Stimulated activated CD4-positive, alpha-beta T cell treated with anti-CD3 and anti-CD28 coated beads, Interleukin-4, amount 100 ng/mL, for 48 hours (primary cell): ENCODE data around the gene FRMD3.

ENCODE experiments used
- DNase-seq, 2 donors: peaks; one replicate each; pipeline ENCODE4 v3.0.0-alpha.2; 2020; ENCODE audit warnings: low read depth in 2 of 2

Gene FRMD3

GRCh38 chr9:83473488-83473971 is 64.7 kb downstream of the FRMD3 start:
- no peak for DNase-seq

GRCh38 chr9:83472764-83473163 is 65.4 kb downstream of the FRMD3 start:
- no peak for DNase-seq

- DNase-seq, result no peak
Measured at GRCh38 chr9:83472221-83472665, 66.0 kb downstream of the FRMD3 start.

GRCh38 chr9:83471241-83471640 is 67.0 kb downstream of the FRMD3 start:
- DNase-seq, result no peak

- no peak for DNase-seq
Measured at GRCh38 chr9:83469722-83470121, 68.5 kb downstream of the FRMD3 start.

- no peak for DNase-seq
Measured at GRCh38 chr9:83468821-83469220, 69.4 kb downstream of the FRMD3 start.

GRCh38 chr9:83466877-83467276 is 71.3 kb downstream of the FRMD3 start:
- no peak for DNase-seq

GRCh38 chr9:83466351-83466750 is 71.8 kb downstream of the FRMD3 start:
- DNase-seq, result no peak

- no peak for DNase-seq
Measured at GRCh38 chr9:83459830-83460229, 78.4 kb downstream of the FRMD3 start.

- no peak for DNase-seq
Measured at GRCh38 chr9:83458530-83458929, 79.7 kb downstream of the FRMD3 start.

GRCh38 chr9:83457005-83457404 is 81.2 kb downstream of the FRMD3 start:
- DNase-seq, result no peak

GRCh38 chr9:83456226-83456625 is 82.0 kb downstream of the FRMD3 start:
- DNase-seq, result no peak

- no peak for DNase-seq
Measured at GRCh38 chr9:83454076-83454475, 84.1 kb downstream of the FRMD3 start.

- DNase-seq, result no peak
Measured at GRCh38 chr9:83451308-83451707, 86.9 kb downstream of the FRMD3 start.

GRCh38 chr9:83449983-83450382 is 88.2 kb downstream of the FRMD3 start:
- no peak for DNase-seq

GRCh38 chr9:83449166-83449565 is 89.0 kb downstream of the FRMD3 start:
- DNase-seq, result no peak

GRCh38 chr9:83448626-83449025 is 89.6 kb downstream of the FRMD3 start:
- DNase-seq, result no peak

GRCh38 chr9:83447351-83447750 is 90.8 kb downstream of the FRMD3 start:
- DNase-seq, result no peak

- DNase-seq, result no peak
Measured at GRCh38 chr9:83445703-83446265, 92.4 kb downstream of the FRMD3 start.

GRCh38 chr9:83444110-83444509 is 94.1 kb downstream of the FRMD3 start:
- no peak for DNase-seq

GRCh38 chr9:83441390-83441789 is 96.8 kb downstream of the FRMD3 start:
- no peak for DNase-seq

- DNase-seq, result no peak
Measured at GRCh38 chr9:83440641-83441040, 97.6 kb downstream of the FRMD3 start.

- DNase-seq, result no peak
Measured at GRCh38 chr9:83435301-83435700, 102.9 kb downstream of the FRMD3 start.

GRCh38 chr9:83434254-83434653 is 103.9 kb downstream of the FRMD3 start:
- no peak for DNase-seq
